Activated CD8-positive, alpha-beta T cell treated with anti-CD3 and anti-CD28 coated beads, Interleukin-2, amount 10 ng/mL, durations not matched to agents 7 days and 5 days (primary cell): ENCODE data around the gene PCDHGA1. TPM values are rescaled to one million over a fixed set of nuclear protein-coding genes. Genes with fewer than 3 reads are reported as not detected.

Source experiments
- total RNA-seq, 2 experiments: library from RNA; stranded (reverse); gene quantifications; one replicate each; pipeline ENCODE4 v1.2.3, GENCODE V29; 2021

Gene PCDHGA1
- total RNA-seq, 2 experiments from 2014 or later: not detected

Other genes starting within 250 kb of the PCDHGA1 start
- gene PCDHB2, start 235.9 kb upstream of the PCDHGA1 start, total RNA-seq: not detected
- gene PCDHB3, start 230.0 kb upstream of the PCDHGA1 start, total RNA-seq: not detected
- not detected for gene PCDHB4, start 208.7 kb upstream of the PCDHGA1 start, total RNA-seq
- gene PCDHB5, start 195.3 kb upstream of the PCDHGA1 start, total RNA-seq: not detected
- not detected for gene PCDHB6, start 180.5 kb upstream of the PCDHGA1 start, total RNA-seq
- not detected for gene PCDHB7, start 157.9 kb upstream of the PCDHGA1 start, total RNA-seq
- not detected for gene PCDHB8, start 152.7 kb upstream of the PCDHGA1 start, total RNA-seq
- not detected for gene PCDHB16, start 148.1 kb upstream of the PCDHGA1 start, total RNA-seq
- gene PCDHB9, start 143.4 kb upstream of the PCDHGA1 start, total RNA-seq: not detected
- not detected for gene PCDHB10, start 138.2 kb upstream of the PCDHGA1 start, total RNA-seq
- not detected for gene PCDHB11, start 130.9 kb upstream of the PCDHGA1 start, total RNA-seq
- not detected for gene PCDHB12, start 121.8 kb upstream of the PCDHGA1 start, total RNA-seq
- not detected for gene PCDHB13, start 116.6 kb upstream of the PCDHGA1 start, total RNA-seq
- not detected for gene PCDHB14, start 107.2 kb upstream of the PCDHGA1 start, total RNA-seq
- gene PCDHB15, start 85.1 kb upstream of the PCDHGA1 start, total RNA-seq: not detected
- under 1 TPM; 0.39 to 0.84 TPM for gene SLC25A2, start 26.5 kb upstream of the PCDHGA1 start, total RNA-seq
- 10 to 100 TPM; 65.5 to 67.0 TPM for gene TAF7, start 9.7 kb upstream of the PCDHGA1 start, total RNA-seq
- not detected for gene PCDHGA2, start 8.2 kb downstream of the PCDHGA1 start, total RNA-seq
- gene PCDHGA3, start 13.3 kb downstream of the PCDHGA1 start, total RNA-seq: not detected
- not detected for gene PCDHGB1, start 19.6 kb downstream of the PCDHGA1 start, total RNA-seq
- gene PCDHGA4, start 24.5 kb downstream of the PCDHGA1 start, total RNA-seq: under 1 TPM in 1 of 2 experiments, not detected in 1; 0.10 TPM
- under 1 TPM; 0.13 TPM for gene PCDHGB2, start 29.5 kb downstream of the PCDHGA1 start, total RNA-seq
- under 1 TPM; 0.05 to 0.11 TPM for gene PCDHGA5, start 33.6 kb downstream of the PCDHGA1 start, total RNA-seq
- under 1 TPM; 0.16 to 0.26 TPM for gene PCDHGB3, start 39.7 kb downstream of the PCDHGA1 start, total RNA-seq
- under 1 TPM; 0.08 to 0.11 TPM for gene PCDHGA6, start 43.4 kb downstream of the PCDHGA1 start, total RNA-seq
- gene PCDHGA7, start 52.2 kb downstream of the PCDHGA1 start, total RNA-seq: not detected
- not detected for gene PCDHGB4, start 57.2 kb downstream of the PCDHGA1 start, total RNA-seq
- not detected for gene PCDHGA8, start 62.1 kb downstream of the PCDHGA1 start, total RNA-seq
- under 1 TPM in 1 of 2 experiments, not detected in 1; 0.16 TPM for gene PCDHGB5, start 67.4 kb downstream of the PCDHGA1 start, total RNA-seq
- gene PCDHGA9, start 72.3 kb downstream of the PCDHGA1 start, total RNA-seq: under 1 TPM in 1 of 2 experiments, not detected in 1; 0.08 TPM
- gene PCDHGB6, start 77.5 kb downstream of the PCDHGA1 start, total RNA-seq: not detected
- gene PCDHGA10, start 82.5 kb downstream of the PCDHGA1 start, total RNA-seq: not detected
- gene PCDHGB7, start 87.2 kb downstream of the PCDHGA1 start, total RNA-seq: not detected
- under 1 TPM in 1 of 2 experiments, not detected in 1; 0.05 TPM for gene PCDHGA11, start 90.5 kb downstream of the PCDHGA1 start, total RNA-seq
- not detected for gene PCDHGA12, start 100.0 kb downstream of the PCDHGA1 start, total RNA-seq
- not detected for gene PCDHGC3, start 145.5 kb downstream of the PCDHGA1 start, total RNA-seq
- not detected for gene PCDHGC4, start 154.5 kb downstream of the PCDHGA1 start, total RNA-seq
- gene PCDHGC5, start 158.6 kb downstream of the PCDHGA1 start, total RNA-seq: not detected